Measurements from ENCODE around the gene PDZD4. TPM values are rescaled to one million over a fixed set of nuclear protein-coding genes. Genes with fewer than 3 reads are reported as not detected.

PDZD4 gene
- total and polyA plus RNA-seq, 9 of the 15 experiments (the other 6 are each of a cell fraction or from before 2014, with no cell fraction given): 0.05 to 0.38 (median 0.07) TPM; not detected in 5

DNA sequence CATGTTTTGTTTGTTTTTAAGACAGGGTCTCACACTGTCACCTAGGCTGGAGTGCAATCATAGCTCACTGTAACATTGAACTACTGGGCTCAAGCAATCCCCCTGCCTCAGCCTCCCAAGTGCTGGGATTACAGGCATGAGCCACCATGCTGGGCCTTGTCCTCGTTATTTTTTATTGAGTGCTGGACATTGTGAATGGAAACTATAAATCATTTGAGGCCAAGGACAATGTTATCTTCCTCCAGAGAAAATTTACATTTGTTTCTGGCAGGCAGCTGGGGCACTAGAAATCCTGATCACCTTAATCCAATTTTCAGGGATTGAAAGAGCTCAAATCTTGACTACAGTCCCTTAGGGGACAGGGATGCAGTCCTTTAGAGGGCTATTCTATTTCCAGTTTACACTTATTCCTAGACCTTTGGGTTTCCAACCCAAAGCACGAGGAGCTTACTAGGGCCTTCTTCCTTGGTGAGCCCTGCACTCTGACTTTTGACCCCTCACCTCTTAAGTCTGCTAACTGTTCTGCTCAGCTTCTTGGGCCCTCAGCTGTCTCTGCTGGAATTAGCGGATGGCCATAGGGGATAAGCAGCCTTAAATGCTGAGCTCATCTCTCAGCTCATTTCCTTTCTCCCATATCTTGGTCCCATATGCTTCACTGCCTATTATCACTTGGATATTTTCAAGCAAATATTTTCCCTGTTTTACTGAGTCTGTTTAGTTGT lies 23.0 kb upstream of the PDZD4 start (continued):
- no peak for TF ChIP-seq ZNF282 (CRISPR knock-in tag; IDR thresholded peaks at IDR 0.05)
- no peak for TF ChIP-seq HMGN3 (IDR thresholded peaks at IDR 0.05; ENCODE audit: borderline replicate concordance, extremely low read depth, insufficient read length, low read depth, low read length)
- TF ChIP-seq CHD2 (IDR thresholded peaks at IDR 0.05; ENCODE audit: low read depth, low read length): no peak
- no peak for TF ChIP-seq ZNF134 (CRISPR knock-in tag; conservative IDR thresholded peaks at IDR 0.05)
- no peak for TF ChIP-seq TGIF2 (CRISPR knock-in tag; IDR thresholded peaks at IDR 0.05)
- TF ChIP-seq, protein P1, sequence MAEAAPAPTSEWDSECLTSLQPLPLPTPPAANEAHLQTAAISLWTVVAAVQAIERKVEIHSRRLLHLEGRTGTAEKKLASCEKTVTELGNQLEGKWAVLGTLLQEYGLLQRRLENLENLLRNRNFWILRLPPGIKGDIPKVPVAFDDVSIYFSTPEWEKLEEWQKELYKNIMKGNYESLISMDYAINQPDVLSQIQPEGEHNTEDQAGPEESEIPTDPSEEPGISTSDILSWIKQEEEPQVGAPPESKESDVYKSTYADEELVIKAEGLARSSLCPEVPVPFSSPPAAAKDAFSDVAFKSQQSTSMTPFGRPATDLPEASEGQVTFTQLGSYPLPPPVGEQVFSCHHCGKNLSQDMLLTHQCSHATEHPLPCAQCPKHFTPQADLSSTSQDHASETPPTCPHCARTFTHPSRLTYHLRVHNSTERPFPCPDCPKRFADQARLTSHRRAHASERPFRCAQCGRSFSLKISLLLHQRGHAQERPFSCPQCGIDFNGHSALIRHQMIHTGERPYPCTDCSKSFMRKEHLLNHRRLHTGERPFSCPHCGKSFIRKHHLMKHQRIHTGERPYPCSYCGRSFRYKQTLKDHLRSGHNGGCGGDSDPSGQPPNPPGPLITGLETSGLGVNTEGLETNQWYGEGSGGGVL (CRISPR knock-in tag; IDR thresholded peaks at IDR 0.05): no peak
- TF ChIP-seq JUNB (CRISPR knock-in tag; conservative IDR thresholded peaks at IDR 0.05): no peak
- TF ChIP-seq, protein P2, sequence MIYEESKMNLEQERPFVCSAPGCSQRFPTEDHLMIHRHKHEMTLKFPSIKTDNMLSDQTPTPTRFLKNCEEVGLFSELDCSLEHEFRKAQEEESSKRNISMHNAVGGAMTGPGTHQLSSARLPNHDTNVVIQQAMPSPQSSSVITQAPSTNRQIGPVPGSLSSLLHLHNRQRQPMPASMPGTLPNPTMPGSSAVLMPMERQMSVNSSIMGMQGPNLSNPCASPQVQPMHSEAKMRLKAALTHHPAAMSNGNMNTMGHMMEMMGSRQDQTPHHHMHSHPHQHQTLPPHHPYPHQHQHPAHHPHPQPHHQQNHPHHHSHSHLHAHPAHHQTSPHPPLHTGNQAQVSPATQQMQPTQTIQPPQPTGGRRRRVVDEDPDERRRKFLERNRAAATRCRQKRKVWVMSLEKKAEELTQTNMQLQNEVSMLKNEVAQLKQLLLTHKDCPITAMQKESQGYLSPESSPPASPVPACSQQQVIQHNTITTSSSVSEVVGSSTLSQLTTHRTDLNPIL (CRISPR knock-in tag; IDR thresholded peaks at IDR 0.05): no peak
- TF ChIP-seq BACH1 (tag; IDR thresholded peaks at IDR 0.05): no peak
- no peak for TF ChIP-seq ZNF444 (CRISPR knock-in tag; IDR thresholded peaks at IDR 0.05)
- no peak for TF ChIP-seq YBX1 (IDR thresholded peaks at IDR 0.05)
- TF ChIP-seq, protein P3, sequence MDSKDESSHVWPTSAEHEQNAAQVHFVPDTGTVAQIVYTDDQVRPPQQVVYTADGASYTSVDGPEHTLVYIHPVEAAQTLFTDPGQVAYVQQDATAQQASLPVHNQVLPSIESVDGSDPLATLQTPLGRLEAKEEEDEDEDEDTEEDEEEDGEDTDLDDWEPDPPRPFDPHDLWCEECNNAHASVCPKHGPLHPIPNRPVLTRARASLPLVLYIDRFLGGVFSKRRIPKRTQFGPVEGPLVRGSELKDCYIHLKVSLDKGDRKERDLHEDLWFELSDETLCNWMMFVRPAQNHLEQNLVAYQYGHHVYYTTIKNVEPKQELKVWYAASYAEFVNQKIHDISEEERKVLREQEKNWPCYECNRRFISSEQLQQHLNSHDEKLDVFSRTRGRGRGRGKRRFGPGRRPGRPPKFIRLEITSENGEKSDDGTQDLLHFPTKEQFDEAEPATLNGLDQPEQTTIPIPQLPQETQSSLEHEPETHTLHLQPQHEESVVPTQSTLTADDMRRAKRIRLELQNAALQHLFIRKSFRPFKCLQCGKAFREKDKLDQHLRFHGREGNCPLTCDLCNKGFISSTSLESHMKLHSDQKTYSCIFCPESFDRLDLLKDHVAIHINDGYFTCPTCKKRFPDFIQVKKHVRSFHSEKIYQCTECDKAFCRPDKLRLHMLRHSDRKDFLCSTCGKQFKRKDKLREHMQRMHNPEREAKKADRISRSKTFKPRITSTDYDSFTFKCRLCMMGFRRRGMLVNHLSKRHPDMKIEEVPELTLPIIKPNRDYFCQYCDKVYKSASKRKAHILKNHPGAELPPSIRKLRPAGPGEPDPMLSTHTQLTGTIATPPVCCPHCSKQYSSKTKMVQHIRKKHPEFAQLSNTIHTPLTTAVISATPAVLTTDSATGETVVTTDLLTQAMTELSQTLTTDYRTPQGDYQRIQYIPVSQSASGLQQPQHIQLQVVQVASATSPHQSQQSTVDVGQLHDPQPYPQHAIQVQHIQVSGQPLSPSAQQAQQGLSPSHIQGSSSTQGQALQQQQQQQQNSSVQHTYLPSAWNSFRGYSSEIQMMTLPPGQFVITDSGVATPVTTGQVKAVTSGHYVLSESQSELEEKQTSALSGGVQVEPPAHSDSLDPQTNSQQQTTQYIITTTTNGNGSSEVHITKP (IDR thresholded peaks at IDR 0.05; ENCODE audit: partially characterized antibody): no peak
- no peak for TF ChIP-seq ETV6 (IDR thresholded peaks at IDR 0.05; ENCODE audit: borderline replicate concordance in 1 of 2, low read depth in 2 of 2, low read length in 1 of 2)
- TF ChIP-seq ETV6 (CRISPR knock-in tag; IDR thresholded peaks at IDR 0.05; ENCODE audit: borderline replicate concordance): no peak
- TF ChIP-seq, protein P4, sequence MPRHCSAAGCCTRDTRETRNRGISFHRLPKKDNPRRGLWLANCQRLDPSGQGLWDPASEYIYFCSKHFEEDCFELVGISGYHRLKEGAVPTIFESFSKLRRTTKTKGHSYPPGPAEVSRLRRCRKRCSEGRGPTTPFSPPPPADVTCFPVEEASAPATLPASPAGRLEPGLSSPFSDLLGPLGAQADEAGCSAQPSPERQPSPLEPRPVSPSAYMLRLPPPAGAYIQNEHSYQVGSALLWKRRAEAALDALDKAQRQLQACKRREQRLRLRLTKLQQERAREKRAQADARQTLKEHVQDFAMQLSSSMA (CRISPR knock-in tag; IDR thresholded peaks at IDR 0.05): no peak
- TF ChIP-seq MBD2 (IDR thresholded peaks at IDR 0.05; ENCODE audit: borderline replicate concordance, low read depth): 0 out of 2 replicates have a peak, but pooled peaks have one; percentile 31
- no peak for TF ChIP-seq FOXK1 (CRISPR knock-in tag; IDR thresholded peaks at IDR 0.05; ENCODE audit: borderline replicate concordance)
- no peak for TF ChIP-seq PTRF (tag; IDR thresholded peaks at IDR 0.05)
- TF ChIP-seq PML (IDR thresholded peaks at IDR 0.05; ENCODE audit: low read length): peak; percentile 81

All from K562 (cell line).